ENCODE measurements around the gene PANX1. TPM values are rescaled to one million over a fixed set of nuclear protein-coding genes. Genes with fewer than 3 reads are reported as not detected.

PANX1 gene
- polyA plus RNA-seq, 1 of the 3 experiments (the other 2 are of a cell fraction): 11.1 TPM

DNA sequence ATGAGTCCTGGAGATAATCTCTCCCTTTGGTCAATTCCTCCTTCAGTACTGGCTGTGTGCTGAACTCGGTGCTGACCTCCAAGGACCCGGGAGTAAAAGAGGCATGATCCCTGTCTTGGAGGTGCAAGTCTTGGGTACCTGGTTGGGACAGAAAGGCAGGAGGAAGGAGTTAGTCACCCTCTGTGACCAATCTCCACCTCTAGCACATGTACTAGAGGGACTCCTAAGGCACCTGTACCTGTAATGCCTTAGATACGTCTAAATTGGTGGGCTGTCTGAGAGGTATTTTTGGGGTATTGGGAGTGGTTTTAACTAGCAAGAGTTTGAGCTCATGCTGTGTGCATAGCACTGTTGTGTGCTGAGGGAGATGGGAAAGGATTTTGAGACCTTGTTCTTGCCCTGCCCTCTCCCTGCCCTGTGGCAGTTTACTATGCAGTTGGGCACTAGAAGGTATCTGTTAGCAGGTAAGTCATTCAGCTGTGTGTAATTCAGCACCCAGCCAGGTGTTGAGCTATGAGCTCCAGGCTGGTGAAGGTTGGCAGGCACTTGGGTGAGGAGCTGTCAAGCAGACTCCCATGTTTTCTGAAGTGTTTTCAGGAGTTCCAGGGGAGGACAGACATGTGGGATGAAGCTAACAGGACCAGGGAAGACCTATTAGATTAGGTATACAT lies 2.5 kb downstream of the PANX1 start:
- peak overlapping the region; percentile 9 to 69; a peak in 2 of 4 replicates for H3K4me3 ChIP-seq (ENCODE audit: low read depth in 2 of 2, low read length in 1 of 2)
- CTCF ChIA-PET: interaction anchor here (1.1 kb wide), 2 partner anchors 236 to 286 kb away, joined by 3 read pairs; no protein-coding TSS in a partner anchor
- WGBS (ENCODE audit: low lambda C conversion rate): 94% methylated on average over 3 of the region's 3 CpGs

DNA sequence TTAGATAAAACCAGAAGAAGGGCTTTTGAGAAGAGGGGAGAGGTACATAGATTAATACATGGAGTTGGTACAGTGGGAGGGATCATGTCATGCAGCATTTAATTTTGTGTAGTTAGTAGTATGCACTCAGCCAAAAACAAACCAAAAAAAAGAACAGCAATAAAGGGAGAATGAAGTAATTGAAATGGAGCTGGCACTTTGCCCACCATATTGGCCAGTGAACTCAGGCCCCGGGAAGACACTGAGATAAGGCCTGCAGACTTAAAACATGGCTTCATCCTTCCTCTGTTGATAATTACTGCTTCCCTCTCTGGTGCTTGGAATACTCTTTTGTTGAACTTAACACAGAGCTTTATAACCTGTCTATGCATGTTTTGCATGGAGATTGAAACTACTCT lies 3.1 kb downstream of the PANX1 start:
- Histone ChIP-seq H3K4me3 (ENCODE audit: low read depth in 2 of 2, low read length in 1 of 2) (peak overlapping the region; percentile 9 to 69; a peak in 1 of 4 replicates), H3K9ac (peak overlapping the region; percentile 23; the same call in 1 of the 2 replicates), H3K27me3 (ENCODE audit: insufficient read depth) (no peaks in the 10 kb centered on the region), H3K36me3 (replicated peaks in 1 of 2; ENCODE audit: control insufficient read depth in 1 of 2, insufficient read depth in 2 of 2, low read length in 1 of 2) (no peaks in the 10 kb centered on the region), H3F3A (replicated peaks; ENCODE audit: insufficient read depth) (peaks cover 26% of the 10 kb centered on the region), H3K4me1 (ENCODE audit: control insufficient read depth in 1 of 2, insufficient read depth in 2 of 2, low read depth in 1 of 2, low read length in 1 of 2) (peaks cover 52 to 58% of the 10 kb centered on the region in 2 experiments), H3K79me2 (ENCODE audit: insufficient read depth) (peaks cover 69% of the 10 kb centered on the region), H3K27ac (ENCODE audit: low read depth in 2 of 2, low read length in 1 of 2) (peak overlapping the region; percentile 70 to 89), H3K4me2 (peak overlapping the region; percentile 85), H3K9me3 (no peaks in the 10 kb centered on the region), H3K9me2 (no peaks in the 10 kb centered on the region), H4K20me1 (ENCODE audit: insufficient read depth) (peaks cover 24% of the 10 kb centered on the region; the same call in 1 of the 2 replicates), H2AFZ (ENCODE audit: low read depth) (no peak overlapping the region)
- 21% methylated on average over 1 of the region's 1 CpG for WGBS (ENCODE audit: low lambda C conversion rate)
- ChIA-PET CTCF (interaction anchor here (1.1 kb wide), 2 partner anchors 237 to 286 kb away, joined by 3 read pairs; no protein-coding TSS in a partner anchor), POLR2A (no interaction called here)
- no peak for TF ChIP-seq MEF2A (IDR thresholded peaks at IDR 0.05; ENCODE audit: borderline replicate concordance, low read depth)
- TF ChIP-seq NFIC (IDR thresholded peaks at IDR 0.05; ENCODE audit: borderline replicate concordance): peak; percentile 75
- DNase-seq: peak; percentile 44

More for the DNA sequence above, 2.5 kb downstream of the PANX1 start:
- no peak for DNase-seq
- Histone ChIP-seq H3K36me3 (replicated peaks in 1 of 2; ENCODE audit: control insufficient read depth in 1 of 2, insufficient read depth in 2 of 2, low read length in 1 of 2) (no peaks in the 10 kb centered on the region), H3K4me1 (ENCODE audit: control insufficient read depth in 1 of 2, insufficient read depth in 2 of 2, low read depth in 1 of 2, low read length in 1 of 2) (peaks cover 52 to 58% of the 10 kb centered on the region in 2 experiments), H3K27me3 (ENCODE audit: insufficient read depth) (no peaks in the 10 kb centered on the region), H3K9me2 (no peaks in the 10 kb centered on the region), H3F3A (replicated peaks; ENCODE audit: insufficient read depth) (peaks cover 23% of the 10 kb centered on the region), H3K27ac (ENCODE audit: low read depth in 2 of 2, low read length in 1 of 2) (peak overlapping the region; percentile 70 to 89), H3K9me3 (no peaks in the 10 kb centered on the region), H2AFZ (ENCODE audit: low read depth) (no peak overlapping the region), H3K79me2 (ENCODE audit: insufficient read depth) (peaks cover 69% of the 10 kb centered on the region), H3K4me2 (peak overlapping the region; percentile 85), H4K20me1 (ENCODE audit: insufficient read depth) (peaks cover 24% of the 10 kb centered on the region; the same call in 1 of the 2 replicates), H3K9ac (no peak overlapping the region)
- POLR2A ChIA-PET: no interaction called here
- TF ChIP-seq JUND (IDR thresholded peaks at IDR 0.05) (no peak), TEAD4 (IDR thresholded peaks at IDR 0.05; ENCODE audit: borderline replicate concordance, insufficient read depth) (no peak), NRF1 (IDR thresholded peaks at IDR 0.05; ENCODE audit: low read depth, low read length) (no peak), RXRA (IDR thresholded peaks at IDR 0.05; ENCODE audit: borderline replicate concordance, low read depth) (no peak)

DNA sequence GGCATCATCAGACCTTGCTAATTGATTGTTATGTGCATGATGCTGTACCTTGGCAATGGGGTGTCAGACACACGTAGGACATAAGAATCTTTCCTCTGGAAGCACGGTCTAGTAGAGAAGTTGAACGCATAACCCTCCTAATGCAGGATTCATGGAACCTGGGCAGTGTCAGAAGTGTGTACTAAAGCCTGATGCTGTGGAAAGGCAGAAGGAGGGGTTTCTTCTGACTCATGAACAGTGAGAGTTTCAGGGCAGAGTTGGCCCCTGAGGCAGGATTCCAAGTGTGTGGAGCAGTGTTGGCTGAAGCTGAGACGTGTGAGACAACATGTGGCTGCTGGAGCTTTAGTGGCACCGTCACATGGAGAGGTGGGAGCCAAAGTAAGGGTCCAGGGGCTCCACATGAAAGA lies 3.5 kb downstream of the PANX1 start:
- Histone ChIP-seq H3K4me1 (ENCODE audit: control insufficient read depth in 1 of 2, insufficient read depth in 2 of 2, low read depth in 1 of 2, low read length in 1 of 2) (peaks cover 52 to 58% of the 10 kb centered on the region in 2 experiments), H3F3A (replicated peaks; ENCODE audit: insufficient read depth) (peaks cover 30% of the 10 kb centered on the region), H3K9ac (peak overlapping the region; percentile 23; the same call in 1 of the 2 replicates), H3K27ac (ENCODE audit: low read depth in 2 of 2, low read length in 1 of 2) (peak overlapping the region; percentile 70 to 89), H3K9me3 (no peaks in the 10 kb centered on the region), H3K79me2 (ENCODE audit: insufficient read depth) (peaks cover 72% of the 10 kb centered on the region), H3K27me3 (ENCODE audit: insufficient read depth) (no peaks in the 10 kb centered on the region), H2AFZ (ENCODE audit: low read depth) (no peak overlapping the region), H4K20me1 (ENCODE audit: insufficient read depth) (peaks cover 24% of the 10 kb centered on the region; the same call in 1 of the 2 replicates), H3K36me3 (replicated peaks in 1 of 2; ENCODE audit: control insufficient read depth in 1 of 2, insufficient read depth in 2 of 2, low read length in 1 of 2) (no peaks in the 10 kb centered on the region), H3K4me2 (peak overlapping the region; percentile 85), H3K9me2 (no peaks in the 10 kb centered on the region), H3K4me3 (ENCODE audit: low read depth in 2 of 2, low read length in 1 of 2) (peak overlapping the region in 1 of 2 experiments; percentile 24; a peak in 1 of 4 replicates)
- ChIA-PET POLR2A (no interaction called here), CTCF (interaction anchor here (1.1 kb wide), 1 partner anchor 286 kb away, joined by 3 read pairs; no protein-coding TSS in a partner anchor)
- no peak for DNase-seq
- 28% methylated on average over 5 of the region's 5 CpGs for WGBS (ENCODE audit: low lambda C conversion rate)
- 0 out of 2 replicates have a peak, but pooled peaks have one; percentile 31 for TF ChIP-seq SIN3A (IDR thresholded peaks at IDR 0.05; ENCODE audit: borderline replicate concordance, low read depth, low read length)
- TF ChIP-seq POLR2AphosphoS5 (IDR thresholded peaks at IDR 0.05; ENCODE audit: low read depth, low read length): no peak
- no peak for TF ChIP-seq FOXJ3 (CRISPR knock-in tag; IDR thresholded peaks at IDR 0.05)
- no peak for TF ChIP-seq SMC3 (IDR thresholded peaks at IDR 0.05; ENCODE audit: low read depth, low read length)
- TF ChIP-seq TCF12 (IDR thresholded peaks at IDR 0.05): peak; percentile 56
- TF ChIP-seq, protein P1, sequence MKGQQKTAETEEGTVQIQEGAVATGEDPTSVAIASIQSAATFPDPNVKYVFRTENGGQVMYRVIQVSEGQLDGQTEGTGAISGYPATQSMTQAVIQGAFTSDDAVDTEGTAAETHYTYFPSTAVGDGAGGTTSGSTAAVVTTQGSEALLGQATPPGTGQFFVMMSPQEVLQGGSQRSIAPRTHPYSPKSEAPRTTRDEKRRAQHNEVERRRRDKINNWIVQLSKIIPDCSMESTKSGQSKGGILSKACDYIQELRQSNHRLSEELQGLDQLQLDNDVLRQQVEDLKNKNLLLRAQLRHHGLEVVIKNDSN (IDR thresholded peaks at IDR 0.05; ENCODE audit: borderline replicate concordance, low read depth): no peak
- TF ChIP-seq, protein P2, sequence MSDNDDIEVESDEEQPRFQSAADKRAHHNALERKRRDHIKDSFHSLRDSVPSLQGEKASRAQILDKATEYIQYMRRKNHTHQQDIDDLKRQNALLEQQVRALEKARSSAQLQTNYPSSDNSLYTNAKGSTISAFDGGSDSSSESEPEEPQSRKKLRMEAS (IDR thresholded peaks at IDR 0.05; ENCODE audit: low read depth): peak; percentile 49; the same call in 1 of the 2 replicates
- no peak for TF ChIP-seq TEAD4 (IDR thresholded peaks at IDR 0.05; ENCODE audit: borderline replicate concordance, insufficient read depth)
- TF ChIP-seq, protein P3, sequence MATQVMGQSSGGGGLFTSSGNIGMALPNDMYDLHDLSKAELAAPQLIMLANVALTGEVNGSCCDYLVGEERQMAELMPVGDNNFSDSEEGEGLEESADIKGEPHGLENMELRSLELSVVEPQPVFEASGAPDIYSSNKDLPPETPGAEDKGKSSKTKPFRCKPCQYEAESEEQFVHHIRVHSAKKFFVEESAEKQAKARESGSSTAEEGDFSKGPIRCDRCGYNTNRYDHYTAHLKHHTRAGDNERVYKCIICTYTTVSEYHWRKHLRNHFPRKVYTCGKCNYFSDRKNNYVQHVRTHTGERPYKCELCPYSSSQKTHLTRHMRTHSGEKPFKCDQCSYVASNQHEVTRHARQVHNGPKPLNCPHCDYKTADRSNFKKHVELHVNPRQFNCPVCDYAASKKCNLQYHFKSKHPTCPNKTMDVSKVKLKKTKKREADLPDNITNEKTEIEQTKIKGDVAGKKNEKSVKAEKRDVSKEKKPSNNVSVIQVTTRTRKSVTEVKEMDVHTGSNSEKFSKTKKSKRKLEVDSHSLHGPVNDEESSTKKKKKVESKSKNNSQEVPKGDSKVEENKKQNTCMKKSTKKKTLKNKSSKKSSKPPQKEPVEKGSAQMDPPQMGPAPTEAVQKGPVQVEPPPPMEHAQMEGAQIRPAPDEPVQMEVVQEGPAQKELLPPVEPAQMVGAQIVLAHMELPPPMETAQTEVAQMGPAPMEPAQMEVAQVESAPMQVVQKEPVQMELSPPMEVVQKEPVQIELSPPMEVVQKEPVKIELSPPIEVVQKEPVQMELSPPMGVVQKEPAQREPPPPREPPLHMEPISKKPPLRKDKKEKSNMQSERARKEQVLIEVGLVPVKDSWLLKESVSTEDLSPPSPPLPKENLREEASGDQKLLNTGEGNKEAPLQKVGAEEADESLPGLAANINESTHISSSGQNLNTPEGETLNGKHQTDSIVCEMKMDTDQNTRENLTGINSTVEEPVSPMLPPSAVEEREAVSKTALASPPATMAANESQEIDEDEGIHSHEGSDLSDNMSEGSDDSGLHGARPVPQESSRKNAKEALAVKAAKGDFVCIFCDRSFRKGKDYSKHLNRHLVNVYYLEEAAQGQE (IDR thresholded peaks at IDR 0.05; ENCODE audit: low read depth, low read length): no peak
- TF ChIP-seq FOSL2 (IDR thresholded peaks at IDR 0.05; ENCODE audit: borderline replicate concordance, low read depth): peak; percentile 59; the same call in 1 of the 2 replicates
